ENCODE measurements around the gene ANKRD61. TPM values are rescaled to one million over a fixed set of nuclear protein-coding genes. Genes with fewer than 3 reads are reported as not detected.

ANKRD61 gene
- total RNA-seq, 1 experiment from 2014 or later = 0.24 TPM

DNA sequence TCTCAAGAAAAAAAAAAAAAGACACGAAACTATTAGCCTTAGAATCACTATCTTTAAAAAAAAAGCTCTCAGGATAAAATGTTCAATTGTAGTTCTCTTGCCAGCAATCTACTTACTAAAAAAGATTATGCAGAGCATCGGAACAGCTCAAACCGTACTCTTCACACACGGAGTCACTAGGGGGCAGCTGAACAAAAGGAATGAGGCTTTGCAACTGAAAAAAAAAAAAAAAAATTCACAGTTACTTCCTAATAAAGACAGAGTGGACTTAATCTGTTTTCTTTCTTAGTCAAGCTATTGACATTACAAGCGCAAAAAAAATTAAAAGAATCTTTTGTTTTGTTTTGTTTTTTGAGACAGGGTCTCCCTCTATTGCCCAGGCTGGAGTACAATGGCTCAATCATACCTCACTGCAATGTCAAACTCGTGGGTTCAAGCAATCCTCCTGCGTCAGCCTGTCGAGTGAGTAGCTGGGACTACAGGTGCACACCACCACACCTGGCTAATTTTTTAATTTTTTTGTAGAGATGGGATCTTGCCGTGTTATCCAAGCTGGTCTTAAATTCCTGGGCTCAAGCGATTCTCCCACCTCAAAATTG lies 33.9 kb upstream of the ANKRD61 start:
- H3K4me2 ChIP-seq (ENCODE audit: insufficient read depth, insufficient read length, low read length) = no peak overlapping the region
- Mint-ChIP-seq H3K36me3 (ENCODE audit: insufficient read depth in 1 of 3, low read depth in 3 of 3) (peaks cover 34 to 77% (median 75%) of the 10 kb centered on the region in 3 experiments), H3K27ac (peak overlapping the region in 1 of 3 experiments; percentile 55; a peak in 2 of 7 replicates), H3K4me1 (peaks cover 0 to 3% of the 10 kb centered on the region in 2 experiments; a peak in 1 of 4 replicates), H3K27me3 (ENCODE audit: low read depth) (no peaks in the 10 kb centered on the region), H3K4me3 (no peak overlapping the region), H3K9me3 (no peaks in the 10 kb centered on the region)
- no peak overlapping the region for H4K8ac ChIP-seq (replicated peaks; ENCODE audit: insufficient read length, low read depth, low read length)
- H3K79me2 ChIP-seq (ENCODE audit: insufficient read depth, low read length) = no peaks in the 10 kb centered on the region
- no CpG with 5 or more reads among the region's 10 CpGs for WGBS (ENCODE audit: extremely low coverage, insufficient read length, low lambda C conversion rate)
- H4K5ac ChIP-seq (ENCODE audit: insufficient read length, low read depth, low read length) = no peak overlapping the region
- no peak overlapping the region for H3K14ac ChIP-seq (ENCODE audit: insufficient read depth, low read length)
- no peak overlapping the region for H3K4ac ChIP-seq (ENCODE audit: low read depth, low read length)
- H2BK20ac ChIP-seq (ENCODE audit: low read depth, low read length, poor library complexity, severe bottlenecking) = no peak overlapping the region
- H3K23ac ChIP-seq (ENCODE audit: insufficient read length, low read depth, low read length) = no peak overlapping the region
- H3K23me2 ChIP-seq (ENCODE audit: insufficient read length, low read depth, low read length, poor library complexity, severe bottlenecking) = no peaks in the 10 kb centered on the region
- H4K91ac ChIP-seq (ENCODE audit: insufficient read length, low read depth, low read length) = no peak overlapping the region
- H3K56ac ChIP-seq (ENCODE audit: insufficient read length, low read depth, low read length) = no peak overlapping the region
- no peak overlapping the region for H2AFZ ChIP-seq (ENCODE audit: low read length)
- H2BK15ac ChIP-seq (ENCODE audit: low read depth, low read length) = no peak overlapping the region
- H3K4me1 ChIP-seq (ENCODE audit: insufficient read depth, low read length) = no peaks in the 10 kb centered on the region
- peaks cover 3% of the 10 kb centered on the region for H3K79me1 ChIP-seq (ENCODE audit: insufficient read depth, low read depth, low read length, poor library complexity, severe bottlenecking)
- H3K9me3 ChIP-seq (ENCODE audit: control insufficient read depth, low read depth, low read length) = no peaks in the 10 kb centered on the region
- TF ChIP-seq, protein P1, sequence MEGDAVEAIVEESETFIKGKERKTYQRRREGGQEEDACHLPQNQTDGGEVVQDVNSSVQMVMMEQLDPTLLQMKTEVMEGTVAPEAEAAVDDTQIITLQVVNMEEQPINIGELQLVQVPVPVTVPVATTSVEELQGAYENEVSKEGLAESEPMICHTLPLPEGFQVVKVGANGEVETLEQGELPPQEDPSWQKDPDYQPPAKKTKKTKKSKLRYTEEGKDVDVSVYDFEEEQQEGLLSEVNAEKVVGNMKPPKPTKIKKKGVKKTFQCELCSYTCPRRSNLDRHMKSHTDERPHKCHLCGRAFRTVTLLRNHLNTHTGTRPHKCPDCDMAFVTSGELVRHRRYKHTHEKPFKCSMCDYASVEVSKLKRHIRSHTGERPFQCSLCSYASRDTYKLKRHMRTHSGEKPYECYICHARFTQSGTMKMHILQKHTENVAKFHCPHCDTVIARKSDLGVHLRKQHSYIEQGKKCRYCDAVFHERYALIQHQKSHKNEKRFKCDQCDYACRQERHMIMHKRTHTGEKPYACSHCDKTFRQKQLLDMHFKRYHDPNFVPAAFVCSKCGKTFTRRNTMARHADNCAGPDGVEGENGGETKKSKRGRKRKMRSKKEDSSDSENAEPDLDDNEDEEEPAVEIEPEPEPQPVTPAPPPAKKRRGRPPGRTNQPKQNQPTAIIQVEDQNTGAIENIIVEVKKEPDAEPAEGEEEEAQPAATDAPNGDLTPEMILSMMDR (conservative IDR thresholded peaks at IDR 0.05) = peak; percentile 69
- no peak overlapping the region for H2BK5ac ChIP-seq (ENCODE audit: insufficient read length, low read length)
- no peak overlapping the region for H3K18ac ChIP-seq (ENCODE audit: insufficient read length, low read depth, low read length)
- no peak overlapping the region for H3T11ph ChIP-seq (ENCODE audit: low read length)
- H3K27ac ChIP-seq (ENCODE audit: insufficient read length, low read depth, low read length) = no peak overlapping the region
- no peak overlapping the region for H3K9ac ChIP-seq (ENCODE audit: extremely low read depth, insufficient read length, low read length)
- no peak overlapping the region for H2BK12ac ChIP-seq (ENCODE audit: insufficient read length, low read depth, low read length)
- no peaks in the 10 kb centered on the region for H4K20me1 ChIP-seq (ENCODE audit: control insufficient read depth, insufficient read depth, insufficient read length)
- H2AK5ac ChIP-seq (ENCODE audit: insufficient read length, low read length) = no peak overlapping the region
- H2BK120ac ChIP-seq (ENCODE audit: low read depth, low read length, poor library complexity, severe bottlenecking) = no peak overlapping the region
- no peaks in the 10 kb centered on the region for H3K27me3 ChIP-seq (ENCODE audit: insufficient read depth, low read length)
- no peak for DNase-seq

All from H9 (cell line).